WTC11 (cell line): ENCODE results near the gene ST6GALNAC3. TPM values are rescaled to one million over a fixed set of nuclear protein-coding genes. Genes with fewer than 3 reads are reported as not detected.

Source experiments
- ATAC-seq: fragments of 200-7000 bp; cut with Tn5 transposase; 2 replicates; pipeline ENCODE4 v1.10.0; 2021; ENCODE audit warnings: mild to moderate bottlenecking, moderate library complexity
- CTCF ChIA-PET: fragments of 300-600 bp; sonication (Branson Sonifier 250); formaldehyde crosslinking; loops from one replicate; lab custom pipeline; 2021; ENCODE audit warnings: antibody characterized with exemption; lab: Charles Lee
- POLR2A ChIA-PET: fragments of 350-600 bp; sonication (Branson Sonifier 250); formaldehyde crosslinking; loops from one replicate; lab custom pipeline; 2021; ENCODE audit warnings: antibody characterized with exemption; lab: Charles Lee
- DNase-seq: peaks from one replicate; pipeline ENCODE4 v3.0.0; 2021; ENCODE audit warnings: low spot score
- H3K27ac Mint-ChIP-seq: 2 replicates; pipeline ENCODE4 v1.8.0; 2021; ENCODE audit warnings: mixed read lengths
- H3K27me3 Mint-ChIP-seq: 2 replicates; pipeline ENCODE4 v1.8.0; 2021; ENCODE audit warnings: low read depth, mild to moderate bottlenecking, moderate library complexity, mixed read lengths
- H3K36me3 Mint-ChIP-seq: 2 replicates; pipeline ENCODE4 v1.8.0; 2021; ENCODE audit warnings: mixed read lengths
- H3K4me1 Mint-ChIP-seq: 2 replicates; pipeline ENCODE4 v1.8.0; 2022; ENCODE audit warnings: mixed read lengths
- H3K4me3 Mint-ChIP-seq: 2 replicates; pipeline ENCODE4 v1.8.0; 2021; ENCODE audit warnings: mild to moderate bottlenecking, moderate library complexity, mixed read lengths
- H3K9me3 Mint-ChIP-seq: 2 replicates; pipeline ENCODE4 v1.8.0; 2021; ENCODE audit warnings: mixed read lengths
- ATF1 ChIP-seq: sonication (generic); formaldehyde crosslinking; IDR thresholded peaks from 2 replicates; pipeline ENCODE4 v1.8.1; 2023; ENCODE audit warnings: mild to moderate bottlenecking, moderate library complexity, missing genetic modification reagents
- CBFB ChIP-seq: sonication (generic); formaldehyde crosslinking; IDR thresholded peaks from 2 replicates; pipeline ENCODE4 v1.8.1; 2022; ENCODE audit warnings: mild to moderate bottlenecking, low read depth, missing genetic modification reagents
- E2F4 ChIP-seq: sonication (generic); formaldehyde crosslinking; IDR thresholded peaks from 2 replicates; pipeline ENCODE4 v1.8.1; 2022; ENCODE audit warnings: low read depth, mild to moderate bottlenecking, moderate library complexity, missing genetic modification reagents, borderline replicate concordance
- ELF4 ChIP-seq: sonication (generic); formaldehyde crosslinking; IDR thresholded peaks from 2 replicates; pipeline ENCODE4 v1.8.1; 2022; ENCODE audit warnings: low read depth, mild to moderate bottlenecking, moderate library complexity, missing genetic modification reagents
- ESRRA ChIP-seq: sonication (generic); formaldehyde crosslinking; IDR thresholded peaks from 2 replicates; pipeline ENCODE4 v1.8.1; 2022; ENCODE audit warnings: mild to moderate bottlenecking, missing genetic modification reagents, borderline replicate concordance
- FOXP1 ChIP-seq: sonication (generic); formaldehyde crosslinking; IDR thresholded peaks from 2 replicates; pipeline ENCODE4 v1.8.0; 2022; ENCODE audit warnings: missing genetic modification reagents, mild to moderate bottlenecking, moderate library complexity, borderline replicate concordance
- IRF2 ChIP-seq: sonication (generic); formaldehyde crosslinking; IDR thresholded peaks from 2 replicates; pipeline ENCODE4 v1.8.0; 2022; ENCODE audit warnings: low read depth, missing genetic modification reagents, borderline replicate concordance
- MXD4 ChIP-seq: fragments of 250-450 bp; sonication (Bioruptor Pico); IDR thresholded peaks from 2 replicates; pipeline ENCODE4 v1.8.0; 2021; ENCODE audit warnings: mild to moderate bottlenecking, moderate library complexity, borderline replicate concordance
- MYBL2 ChIP-seq: sonication (generic); formaldehyde crosslinking; IDR thresholded peaks from 2 replicates; pipeline ENCODE4 v1.8.1; 2023; ENCODE audit warnings: mild to moderate bottlenecking, moderate library complexity, missing genetic modification reagents
- NR1H2 ChIP-seq: sonication (generic); formaldehyde crosslinking; IDR thresholded peaks from 2 replicates; pipeline ENCODE4 v1.9.0; 2021; ENCODE audit warnings: mild to moderate bottlenecking, moderate library complexity, missing genetic modification reagents
- NR3C1 ChIP-seq: sonication (generic); formaldehyde crosslinking; conservative IDR thresholded peaks from 2 replicates; pipeline ENCODE4 v1.8.1; 2023; ENCODE audit warnings: low read depth, mild to moderate bottlenecking, missing genetic modification reagents
- PRDM15 ChIP-seq: sonication (generic); formaldehyde crosslinking; IDR thresholded peaks from 2 replicates; pipeline ENCODE4 v1.8.0; 2022; ENCODE audit warnings: missing genetic modification reagents
- PRRX2 ChIP-seq: fragments of 250-450 bp; sonication (Bioruptor Pico); IDR thresholded peaks from 2 replicates; pipeline ENCODE4 v1.8.0; 2021; ENCODE audit warnings: mild to moderate bottlenecking
- SMAD4 ChIP-seq: sonication (generic); formaldehyde crosslinking; IDR thresholded peaks from 2 replicates; pipeline ENCODE4 v1.8.0; 2022; ENCODE audit warnings: mild to moderate bottlenecking, missing genetic modification reagents
- SOX15 ChIP-seq: fragments of 250-450 bp; sonication (Bioruptor Pico); IDR thresholded peaks from 2 replicates; pipeline ENCODE4 v1.9.0; 2021; ENCODE audit warnings: mild to moderate bottlenecking
- TP53 ChIP-seq: sonication (generic); formaldehyde crosslinking; IDR thresholded peaks from 2 replicates; pipeline ENCODE4 v1.8.1; 2023; ENCODE audit warnings: mild to moderate bottlenecking, missing genetic modification reagents
- ZNF121 ChIP-seq: sonication (generic); formaldehyde crosslinking; IDR thresholded peaks from 2 replicates; pipeline ENCODE4 v1.8.0; 2023; ENCODE audit warnings: missing genetic modification reagents
- ZNF263 ChIP-seq: sonication (generic); formaldehyde crosslinking; IDR thresholded peaks from 2 replicates; pipeline ENCODE4 v1.8.1; 2022; ENCODE audit warnings: low read depth, mild to moderate bottlenecking, moderate library complexity, missing genetic modification reagents
- ZNF423 ChIP-seq: fragments of 250-450 bp; sonication (Bioruptor Pico); IDR thresholded peaks from 2 replicates; pipeline ENCODE4 v2.1.2; 2022; ENCODE audit warnings: mild to moderate bottlenecking, moderate library complexity
- total RNA-seq: library from RNA; stranded (reverse); gene quantifications from 3 replicates; pipeline ENCODE4 v1.2.3, GENCODE V29; 2021
- TF ChIP-seq, protein P1 (sequence below): sonication (generic); formaldehyde crosslinking; IDR thresholded peaks from 2 replicates; pipeline ENCODE4 v1.8.1; 2023; ENCODE audit warnings: mild to moderate bottlenecking, missing genetic modification reagents, moderate library complexity
- TF ChIP-seq, protein P2 (sequence below): sonication (generic); formaldehyde crosslinking; conservative IDR thresholded peaks from 2 replicates; pipeline ENCODE4 v1.8.1; 2022; ENCODE audit warnings: mild to moderate bottlenecking, missing genetic modification reagents
- TF ChIP-seq, protein P3 (sequence below): fragments of 250-450 bp; sonication (Bioruptor Pico); IDR thresholded peaks from 2 replicates; pipeline ENCODE4 v1.9.0; 2021; ENCODE audit warnings: moderate library complexity, mild to moderate bottlenecking, inconsistent platforms, borderline replicate concordance

The ST6GALNAC3 gene
- total RNA-seq, 1 experiment from 2014 or later, result 11.9 TPM

DNA sequence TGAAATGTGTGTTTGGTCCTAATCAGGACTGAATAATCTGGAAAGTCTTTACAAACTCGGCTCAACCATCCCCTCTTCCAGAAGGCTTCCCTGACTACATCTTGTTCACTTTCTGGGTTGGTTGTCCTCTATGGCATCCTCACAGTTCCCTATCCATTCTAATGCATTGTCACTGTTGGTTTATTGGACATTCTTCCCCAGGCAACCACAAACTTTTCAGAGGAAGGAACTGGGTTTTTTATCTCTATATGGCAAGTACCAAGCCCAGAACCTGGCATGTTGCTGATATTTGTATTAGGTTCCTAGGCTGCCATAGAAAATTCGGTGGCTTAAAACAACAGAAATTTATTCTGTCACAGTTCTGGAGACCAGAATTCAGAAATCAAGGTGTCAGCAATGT is 429.2 kb downstream of the ST6GALNAC3 start (continued):
- TF ChIP-seq NR3C1 (CRISPR knock-in tag) (no peak), SOX15 (CRISPR knock-in tag) (no peak), TP53 (CRISPR knock-in tag) (no peak)

DNA sequence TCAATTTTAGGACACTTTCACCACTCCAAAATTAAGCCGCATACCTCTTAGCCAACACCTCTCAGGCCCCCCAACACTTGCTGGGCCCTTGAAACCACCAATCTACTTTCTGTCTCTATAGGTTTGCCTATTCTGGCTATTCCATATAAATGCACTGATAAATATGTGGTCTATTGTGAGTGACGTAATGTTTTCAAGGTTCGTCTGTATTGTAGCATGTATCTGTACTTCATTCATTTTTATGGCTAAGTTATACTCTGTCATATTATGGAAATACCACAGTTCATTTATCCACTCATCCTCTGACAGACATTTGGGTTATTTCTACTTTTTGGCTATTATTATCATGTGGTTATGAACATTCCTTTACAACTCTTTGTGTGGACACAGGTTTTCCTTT is 432.8 kb downstream of the ST6GALNAC3 start:
- CTCF ChIA-PET, result no interaction called here
- H3K27me3 Mint-ChIP-seq, result no peaks in the 10 kb centered on the region
- no peak overlapping the region for H3K4me3 Mint-ChIP-seq
- no peaks in the 10 kb centered on the region for H3K9me3 Mint-ChIP-seq
- TF ChIP-seq CBFB (CRISPR knock-in tag), result no peak
- TF ChIP-seq SMAD4 (CRISPR knock-in tag), result no peak
- no peak for TF ChIP-seq ELF4 (CRISPR knock-in tag)
- TF ChIP-seq E2F4 (CRISPR knock-in tag), result no peak
- no peak for TF ChIP-seq PRRX2 (CRISPR knock-in tag)
- no peak for TF ChIP-seq ZNF263 (CRISPR knock-in tag)
- TF ChIP-seq MYBL2 (CRISPR knock-in tag), result no peak
- no peak for TF ChIP-seq PRDM15 (CRISPR knock-in tag)
- TF ChIP-seq, protein P1, sequence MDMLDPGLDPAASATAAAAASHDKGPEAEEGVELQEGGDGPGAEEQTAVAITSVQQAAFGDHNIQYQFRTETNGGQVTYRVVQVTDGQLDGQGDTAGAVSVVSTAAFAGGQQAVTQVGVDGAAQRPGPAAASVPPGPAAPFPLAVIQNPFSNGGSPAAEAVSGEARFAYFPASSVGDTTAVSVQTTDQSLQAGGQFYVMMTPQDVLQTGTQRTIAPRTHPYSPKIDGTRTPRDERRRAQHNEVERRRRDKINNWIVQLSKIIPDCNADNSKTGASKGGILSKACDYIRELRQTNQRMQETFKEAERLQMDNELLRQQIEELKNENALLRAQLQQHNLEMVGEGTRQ (CRISPR knock-in tag), result no peak
- no peak for TF ChIP-seq ATF1
- no peak for TF ChIP-seq ZNF121 (CRISPR knock-in tag)
- TF ChIP-seq MXD4 (CRISPR knock-in tag), result no peak
- TF ChIP-seq ZNF423 (CRISPR knock-in tag), result no peak
- no peak for TF ChIP-seq FOXP1 (CRISPR knock-in tag)
- no peak for TF ChIP-seq NR1H2 (CRISPR knock-in tag)
- TF ChIP-seq IRF2 (CRISPR knock-in tag), result no peak
- TF ChIP-seq, protein P2, sequence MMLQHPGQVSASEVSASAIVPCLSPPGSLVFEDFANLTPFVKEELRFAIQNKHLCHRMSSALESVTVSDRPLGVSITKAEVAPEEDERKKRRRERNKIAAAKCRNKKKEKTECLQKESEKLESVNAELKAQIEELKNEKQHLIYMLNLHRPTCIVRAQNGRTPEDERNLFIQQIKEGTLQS (CRISPR knock-in tag), result no peak
- TF ChIP-seq, protein P3, sequence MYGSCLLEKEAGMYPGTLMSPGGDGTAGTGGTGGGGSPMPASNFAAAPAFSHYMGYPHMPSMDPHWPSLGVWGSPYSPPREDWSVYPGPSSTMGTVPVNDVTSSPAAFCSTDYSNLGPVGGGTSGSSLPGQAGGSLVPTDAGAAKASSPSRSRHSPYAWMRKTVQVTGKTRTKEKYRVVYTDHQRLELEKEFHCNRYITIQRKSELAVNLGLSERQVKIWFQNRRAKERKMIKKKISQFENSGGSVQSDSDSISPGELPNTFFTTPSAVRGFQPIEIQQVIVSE (CRISPR knock-in tag), result no peak
- TF ChIP-seq ESRRA, result no peak
- TF ChIP-seq, all 79 proteins: peak for 0
- DNase-seq (no peak), ATAC-seq (no peak)
- POLR2A ChIA-PET, result no interaction called here
- Mint-ChIP-seq H3K27ac (no peak overlapping the region), H3K4me1 (peaks cover 70% of the 10 kb centered on the region), H3K36me3 (no peaks in the 10 kb centered on the region)
